ENCODE measurements around the gene SF3B1.

- TF ChIP-seq CTCF (IDR thresholded peaks at IDR 0.05; ENCODE audit: low read length) = peak; percentile 21; the same call in 1 of the 2 replicates
- no peak for TF ChIP-seq EZH2phosphoT487 (IDR thresholded peaks at IDR 0.05; ENCODE audit: low read length)
These were observed 18.5 kb upstream of the SF3B1 start, which contains the start of gene COQ10B for GRCh38 chr2:197453123-197453913.

Measured in MM.1S (cell line).